T47D (cell line): Measurements from ENCODE around the gene RSPO4.

ENCODE experiments used
- DNase-seq, 2 experiments: peaks; one replicate each; pipeline versions ENCODE4 v3.0.0 to v3.0.0-alpha.2; 2011 to 2012; ENCODE audit warnings: low read depth in 1 of 2, low spot score in 1 of 2
- JUND ChIP-seq: IDR thresholded peaks from 2 replicates; pipeline ENCODE4 v1.6.1; 2012; ENCODE audit warnings: low read depth
- in situ Hi-C: cut with HindIII; loops from 2 replicates; pipeline ENCODE4 v1.10.0; 2016; ENCODE audit warnings: low sequenced_read_pairs, low pct_unique_long_range_greater_than_20kb

Gene RSPO4

GRCh38 chr20:917416-917815 is 84.7 kb downstream of the RSPO4 start:
- in situ Hi-C loops, result no loop called here
- no peak for TF ChIP-seq JUND

GRCh38 chr20:916825-917224 is 85.3 kb downstream of the RSPO4 start:
- no peak for DNase-seq
- no peak for TF ChIP-seq JUND
- in situ Hi-C loops, result no loop called here

More at GRCh38 chr20:917416-917815, 84.7 kb downstream of the RSPO4 start:
- DNase-seq, result no peak

- no peak for TF ChIP-seq JUND
- DNase-seq, result no peak
- in situ Hi-C loops, result no loop called here
Measured at GRCh38 chr20:916125-916799, 85.8 kb downstream of the RSPO4 start, which contains the start of gene ANGPT4. ANGPT4 (minus strand) TSS chr20:916334; CDS start chr20:916214, 120 bp downstream.

GRCh38 chr20:914727-915498 is 87.2 kb downstream of the RSPO4 start:
- in situ Hi-C loops, result no loop called here
- peak in 1 of 2 experiments; percentile 35 for DNase-seq
- TF ChIP-seq JUND, result no peak

GRCh38 chr20:913306-913849 is 88.7 kb downstream of the RSPO4 start:
- no peak for TF ChIP-seq JUND
- no peak for DNase-seq
- in situ Hi-C loops, result no loop called here

GRCh38 chr20:911882-912600 is 90.1 kb downstream of the RSPO4 start:
- no peak for TF ChIP-seq JUND
- DNase-seq, result peak in 1 of 2 experiments; percentile 20
- in situ Hi-C loops, result no loop called here

- no peak for TF ChIP-seq JUND
- DNase-seq, result no peak
- in situ Hi-C loops, result no loop called here
Measured at GRCh38 chr20:910870-911770, 91.0 kb downstream of the RSPO4 start.

GRCh38 chr20:910132-910869 is 91.8 kb downstream of the RSPO4 start:
- in situ Hi-C loops, result no loop called here
- DNase-seq, result no peak
- no peak for TF ChIP-seq JUND

- in situ Hi-C loops, result no loop called here
- no peak for DNase-seq
- TF ChIP-seq JUND, result no peak
Measured at GRCh38 chr20:909641-910040, 92.5 kb downstream of the RSPO4 start.
